HepG2 (cell line): ENCODE measurements around the gene RIF1. TPM values are rescaled to one million over a fixed set of nuclear protein-coding genes. Genes with fewer than 3 reads are reported as not detected.

Experiments
- CENPT ChIP-seq: sonication (generic); formaldehyde crosslinking; IDR thresholded peaks from 2 replicates; pipeline ENCODE4 v1.8.0; 2022; ENCODE audit warnings: low read depth, mild to moderate bottlenecking, moderate library complexity, missing genetic modification reagents
- KDM2A ChIP-seq: sonication (generic); formaldehyde crosslinking; IDR thresholded peaks from 2 replicates; pipeline ENCODE4 v1.4.0; 2020; ENCODE audit warnings: low read depth, missing genetic modification reagents, borderline replicate concordance
- LRRFIP1 ChIP-seq: sonication (generic); formaldehyde crosslinking; conservative IDR thresholded peaks from 2 replicates; pipeline ENCODE4 v1.4.0; 2020; ENCODE audit warnings: missing genetic modification reagents
- PATZ1 ChIP-seq: sonication (generic); formaldehyde crosslinking; IDR thresholded peaks from 2 replicates; pipeline ENCODE4 v1.4.0; 2020; ENCODE audit warnings: missing genetic modification reagents
- POLR2G ChIP-seq: fragments of 200-400 bp; formaldehyde crosslinking; IDR thresholded peaks from 2 replicates; pipeline ENCODE4 v1.6.1; 2018; ENCODE audit warnings: mild to moderate bottlenecking, low read depth, low read length, moderate library complexity
- RARA ChIP-seq: IDR thresholded peaks from 2 replicates; pipeline ENCODE4 v1.6.1; 2016; ENCODE audit warnings: missing genetic modification reagents, missing compliant biosample characterization
- WIZ ChIP-seq: sonication (generic); formaldehyde crosslinking; IDR thresholded peaks from 2 replicates; pipeline ENCODE4 v1.5.1; 2020; ENCODE audit warnings: mild to moderate bottlenecking, missing genetic modification reagents
- ZBTB2 ChIP-seq: sonication (generic); formaldehyde crosslinking; IDR thresholded peaks from 2 replicates; pipeline ENCODE4 v1.8.0; 2022; ENCODE audit warnings: low read depth, missing genetic modification reagents
- ZBTB25 ChIP-seq: IDR thresholded peaks from 2 replicates; pipeline ENCODE4 v1.6.1; 2018; ENCODE audit warnings: missing genetic modification reagents
- ZNF121 ChIP-seq: sonication (generic); formaldehyde crosslinking; IDR thresholded peaks from 2 replicates; pipeline ENCODE4 v1.5.0; 2020; ENCODE audit warnings: mild to moderate bottlenecking, missing genetic modification reagents
- ZNF253 ChIP-seq: sonication (generic); formaldehyde crosslinking; IDR thresholded peaks from 2 replicates; pipeline ENCODE4 v1.8.0; 2022; ENCODE audit warnings: mild to moderate bottlenecking, missing genetic modification reagents, borderline replicate concordance
- ZNF30 ChIP-seq: sonication (generic); formaldehyde crosslinking; IDR thresholded peaks from 2 replicates; pipeline ENCODE4 v1.5.0; 2020; ENCODE audit warnings: mild to moderate bottlenecking, missing genetic modification reagents
- ZNF337 ChIP-seq: sonication (generic); formaldehyde crosslinking; IDR thresholded peaks from 2 replicates; pipeline ENCODE4 v1.5.1; 2020; ENCODE audit warnings: missing genetic modification reagents, low read depth, mild to moderate bottlenecking, borderline replicate concordance
- ZNF460 ChIP-seq: sonication (generic); formaldehyde crosslinking; IDR thresholded peaks from 2 replicates; pipeline ENCODE4 v1.5.1; 2020; ENCODE audit warnings: missing genetic modification reagents, mild to moderate bottlenecking, borderline replicate concordance
- ZNF784 ChIP-seq: sonication (generic); formaldehyde crosslinking; IDR thresholded peaks from 2 replicates; pipeline ENCODE4 v1.5.1; 2020; ENCODE audit warnings: missing genetic modification reagents, mild to moderate bottlenecking, borderline replicate concordance
- polyA plus RNA-seq, 8 experiments: library from polyadenylated mRNA; depleted of rRNA in 3 of 8; stranded (reverse) in 7 of 8; unstranded in 1 of 8; fragments of >200 nt; fragmentation: Illumina TruSeq in 4 of 8; extraction: Trizol in 4 of 8; gene quantifications; 2 replicates each; pipeline versions ENCODE4 v1.2.1 to v1.2.3, GENCODE V29; 2011 to 2016; ENCODE audit warnings: low read depth in 4 of 8, missing spikeins in 1 of 8, mixed read lengths in 1 of 8; ENCODE audit not compliant: insufficient read depth in 1 of 8
- total RNA-seq, 5 experiments: library from RNA; depleted of rRNA; stranded (reverse); fragments of >200 nt; fragmentation: Illumina TruSeq; extraction: Trizol; gene quantifications; 2 replicates each; pipeline ENCODE4 v1.2.3, GENCODE V29; 2016; ENCODE audit warnings: low read depth in 1 of 5

Gene RIF1
- total and polyA plus RNA-seq, 2 of the 13 experiments (the other 11 are each of a cell fraction or from before 2014, with no cell fraction given) = 12.1 to 73.6 TPM

- no peak for TF ChIP-seq LRRFIP1 (CRISPR knock-in tag)
- TF ChIP-seq KDM2A = peak; percentile 97
- peak; percentile 90; the same call in 1 of the 2 replicates for TF ChIP-seq ZNF337 (CRISPR knock-in tag)
- TF ChIP-seq ZNF30 (CRISPR knock-in tag) = peak; percentile 48; the same call in 1 of the 2 replicates
- TF ChIP-seq ZNF460 (CRISPR knock-in tag) = peak; percentile 28; the same call in 1 of the 2 replicates
- TF ChIP-seq ZNF121 (CRISPR knock-in tag) = 0 out of 2 replicates have a peak, but pooled peaks have one; percentile 29
- peak; percentile 50 for TF ChIP-seq RARA (CRISPR knock-in tag)
- peak; percentile 67 for TF ChIP-seq ZBTB2
- peak; percentile 84; the same call in 1 of the 2 replicates for TF ChIP-seq WIZ (CRISPR knock-in tag)
- TF ChIP-seq POLR2G = peak; percentile 90
- TF ChIP-seq ZNF784 (CRISPR knock-in tag) = peak; percentile 97
- peak; percentile 21; the same call in 1 of the 2 replicates for TF ChIP-seq ZNF253 (CRISPR knock-in tag)
- peak; percentile 96 for TF ChIP-seq ZBTB25 (CRISPR knock-in tag)
- peak; percentile 65 for TF ChIP-seq PATZ1
- peak; percentile 27; the same call in 1 of the 2 replicates for TF ChIP-seq CENPT (CRISPR knock-in tag)
These were observed at the start of gene RIF1 (continued) for GRCh38 chr2:151409601-151410484.
